Esophagus muscularis mucosa (tissue), 3 donors: Measurements from ENCODE around the gene CYP2R1.

Source experiments
- CTCF ChIP-seq, 3 experiments: fragments of 200-600 bp in 2 of 3; fragments of 450-650 bp in 1 of 3; sonication (generic) in 2 of 3; IDR thresholded peaks; one replicate each; pipeline ENCODE4 v1.5.1; 2017 to 2019; ENCODE audit warnings: antibody characterized with exemption in 3 of 3, mild to moderate bottlenecking in 2 of 3, moderate library complexity in 1 of 3
- POLR2AphosphoS5 ChIP-seq, 2 donors: sonication (generic); formaldehyde crosslinking; IDR thresholded peaks; one replicate each; pipeline ENCODE4 v1.6.1; 2017; ENCODE audit warnings: antibody characterized with exemption in 2 of 2

- TF ChIP-seq POLR2AphosphoS5 (IDR thresholded peaks at IDR 0.05): no peak
- no peak for TF ChIP-seq CTCF (IDR thresholded peaks at IDR 0.05)
Measured at GRCh38 chr11:14906993-14907392, 15.0 kb upstream of the CYP2R1 start.
